Liver (tissue), 10 donors: ENCODE measurements around the gene RTN4R. TPM values are rescaled to one million over a fixed set of nuclear protein-coding genes. Genes with fewer than 3 reads are reported as not detected.

ENCODE experiments used
- DNase-seq: peaks from one replicate; pipeline ENCODE4 v3.0.0-alpha.2; 2017; ENCODE audit warnings: low spot score
- H3K27ac ChIP-seq, 2 donors: one replicate each; pipeline ENCODE4 v1.7.0; 2013; ENCODE audit warnings: inconsistent platforms in 2 of 2, low read length in 2 of 2, control low read depth in 1 of 2, low read depth in 1 of 2, mild to moderate bottlenecking in 1 of 2
- H3K27me3 ChIP-seq, 4 donors: one replicate each; pipeline versions ENCODE4 v1.6.1 to v1.7.0; 2013; ENCODE audit warnings: low read length in 3 of 4, inconsistent platforms in 1 of 4, mild to moderate bottlenecking in 1 of 4, moderate library complexity in 1 of 4; ENCODE audit not compliant: control insufficient read depth in 4 of 4, insufficient read depth in 4 of 4
- H3K36me3 ChIP-seq, 4 donors: one replicate each; pipeline versions ENCODE4 v1.6.1 to v1.7.0; 2013; ENCODE audit warnings: low read length in 3 of 4, mild to moderate bottlenecking in 3 of 4, low read depth in 1 of 4, moderate library complexity in 1 of 4; ENCODE audit not compliant: control insufficient read depth in 4 of 4, insufficient read depth in 3 of 4
- H3K4me1 ChIP-seq, 4 donors: one replicate each; pipeline versions ENCODE4 v1.6.1 to v1.7.0; 2013; ENCODE audit warnings: low read length in 3 of 4, mild to moderate bottlenecking in 3 of 4, moderate library complexity in 1 of 4; ENCODE audit not compliant: control insufficient read depth in 4 of 4, insufficient read depth in 4 of 4
- H3K4me3 ChIP-seq, 3 donors: one replicate each; pipeline versions ENCODE4 v1.6.1 to v1.7.0; 2013; ENCODE audit warnings: low read length in 3 of 3, control low read depth in 1 of 3, low read depth in 1 of 3, mild to moderate bottlenecking in 1 of 3
- H3K9ac ChIP-seq, 2 donors: one replicate each; pipeline ENCODE4 v1.7.0; 2013; ENCODE audit warnings: low read length in 2 of 2, mild to moderate bottlenecking in 2 of 2, moderate library complexity in 2 of 2, control low read depth in 1 of 2, low read depth in 1 of 2
- H3K9me3 ChIP-seq, 4 donors: one replicate each; pipeline versions ENCODE4 v1.6.1 to v1.7.0; 2013; ENCODE audit warnings: low read length in 3 of 4; ENCODE audit not compliant: control insufficient read depth in 4 of 4
- ATF3 ChIP-seq: IDR thresholded peaks from 2 replicates; pipeline ENCODE4 v1.6.1; 2016; ENCODE audit warnings: antibody characterized with exemption
- FOXA1 ChIP-seq: IDR thresholded peaks from 2 replicates; pipeline ENCODE4 v1.6.1; 2016; ENCODE audit warnings: antibody characterized with exemption
- FOXA2 ChIP-seq: IDR thresholded peaks from 2 replicates; pipeline ENCODE4 v1.6.1; 2016; ENCODE audit warnings: antibody characterized with exemption
- HNF4A ChIP-seq, 2 donors: conservative IDR thresholded peaks; 2 replicates each; pipeline ENCODE4 v1.6.1; 2016; ENCODE audit warnings: antibody characterized with exemption in 2 of 2, mild to moderate bottlenecking in 2 of 2
- JUND ChIP-seq, 2 donors: IDR thresholded peaks; 2 replicates each; pipeline ENCODE4 v1.6.1; 2016; ENCODE audit warnings: antibody characterized with exemption in 2 of 2
- NR2F2 ChIP-seq: IDR thresholded peaks from 2 replicates; pipeline ENCODE4 v1.6.1; 2016; ENCODE audit warnings: antibody characterized with exemption
- RAD21 ChIP-seq, 2 donors: IDR thresholded peaks; 2 replicates each; pipeline ENCODE4 v1.6.1; 2016; ENCODE audit warnings: antibody characterized with exemption in 2 of 2, mild to moderate bottlenecking in 2 of 2
- REST ChIP-seq: IDR thresholded peaks from 2 replicates; pipeline ENCODE4 v1.6.1; 2016; ENCODE audit warnings: antibody characterized with exemption, mild to moderate bottlenecking
- RXRA ChIP-seq, 2 donors: IDR thresholded peaks; 2 replicates each; pipeline ENCODE4 v1.6.1; 2017 to 2018; ENCODE audit warnings: antibody characterized with exemption in 2 of 2, mild to moderate bottlenecking in 1 of 2
- SP1 ChIP-seq: IDR thresholded peaks from 2 replicates; pipeline ENCODE4 v1.6.1; 2018; ENCODE audit warnings: antibody characterized with exemption, mild to moderate bottlenecking
- YY1 ChIP-seq: IDR thresholded peaks from 2 replicates; pipeline ENCODE4 v1.6.1; 2016; ENCODE audit warnings: antibody characterized with exemption, mild to moderate bottlenecking
- ZBTB33 ChIP-seq: IDR thresholded peaks from 2 replicates; pipeline ENCODE4 v1.6.1; 2016; ENCODE audit warnings: antibody characterized with exemption
- WGBS: extraction: QIAGEN DNeasy Blood & Tissue Kit; methylation state at CpG from one replicate; pipeline ENCODE4 v1.1.7; 2013; 5-methylcytosine and 5-hydroxymethylcytosine counted together
- polyA plus RNA-seq, 2 donors: library from polyadenylated mRNA; stranded (reverse) in 1 of 2; unstranded in 1 of 2; fragments of 200-250 nt in 1 of 2; fragments of >200 nt in 1 of 2; fragmentation: Nextera tagmentation in 1 of 2; extraction: Ambion mirVana in 1 of 2; gene quantifications; one replicate each; pipeline versions ENCODE4 v1.2.1 to v1.2.3, GENCODE V29; 2013 to 2015
- small RNA-seq: library from RNA; depleted of rRNA; stranded (forward); fragments of <200 nt; gene quantifications from one replicate; pipeline ENCODE3, GENCODE V24; 2014
- total RNA-seq, 2 donors: library from RNA; depleted of rRNA; stranded (reverse); fragments of >200 nt; gene quantifications; one replicate each; pipeline ENCODE4 v1.2.3, GENCODE V29; 2014
- donor health status: healthy.
- donor health status: healthy.
- donor health status: healthy.
- donor health status: healthy.
- donor health status: healthy.

Gene RTN4R
- total and polyA plus RNA-seq, 4 donors = 0.33 to 10.4 (median 1.1) TPM

GRCh38 chr22:20192293-20192971 is 75.7 kb downstream of the RTN4R start:
- no peak for DNase-seq

GRCh38 chr22:20191803-20192202 is 76.3 kb downstream of the RTN4R start:
- TF ChIP-seq JUND (IDR thresholded peaks at IDR 0.05) = no peak
- no peak for TF ChIP-seq HNF4A (conservative IDR thresholded peaks at IDR 0.05)
- TF ChIP-seq SP1 = no peak
- TF ChIP-seq RXRA (IDR thresholded peaks at IDR 0.05) = no peak
- TF ChIP-seq FOXA2 = no peak
- no peak for TF ChIP-seq RAD21 (IDR thresholded peaks at IDR 0.05)
- TF ChIP-seq YY1 = no peak
- no peak for TF ChIP-seq FOXA1
- TF ChIP-seq ZBTB33 = no peak
- Histone ChIP-seq H3K9me3 (no peaks in the 10 kb centered on the region), H3K27me3 (no peaks in the 10 kb centered on the region), H3K4me3 (no peak overlapping the region), H3K27ac (no peak overlapping the region), H3K36me3 (no peaks in the 10 kb centered on the region), H3K9ac (no peak overlapping the region), H3K4me1 (peaks cover 0 to 15% (median 12%) of the 10 kb centered on the region in 4 donors)
- WGBS = 87% methylated on average over 8 of the region's 8 CpGs
- no peak for DNase-seq

More at GRCh38 chr22:20192293-20192971, 75.7 kb downstream of the RTN4R start:
- no peaks in the 10 kb centered on the region for H3K36me3 ChIP-seq
- peaks cover under 1 to 11% (median 6%) of the 10 kb centered on the region in 4 donors for H3K4me1 ChIP-seq
- TF ChIP-seq HNF4A (conservative IDR thresholded peaks at IDR 0.05) (no peak), REST (no peak), ZBTB33 (no peak), ATF3 (no peak), RXRA (IDR thresholded peaks at IDR 0.05) (no peak), NR2F2 (no peak), YY1 (no peak), SP1 (no peak)
- no peaks in the 10 kb centered on the region for H3K27me3 ChIP-seq
- H3K4me3 ChIP-seq = no peak overlapping the region
- no peak overlapping the region for H3K27ac ChIP-seq
- no peaks in the 10 kb centered on the region for H3K9me3 ChIP-seq
- no peak overlapping the region for H3K9ac ChIP-seq
- WGBS = 92% methylated on average over 10 of the region's 10 CpGs

Small RNA genes lying within 50 kb of the gene (small RNA-seq; reads per million reads assigned to genes)
- not detected for gene MIR1286

Other genes with a start within 250 kb of the RTN4R start
- 100 to 1,000 TPM in 1 of 2 donors, 10 to 100 TPM in 1; 20.5 to 153 TPM for gene TANGO2, start 247.2 kb downstream of the RTN4R start, total RNA-seq
- 10 to 100 TPM; 10.8 to 11.7 TPM for gene TANGO2, start 247.2 kb downstream of the RTN4R start, polyA plus RNA-seq
- gene DGCR8, start 188.1 kb downstream of the RTN4R start, total RNA-seq = 10 to 100 TPM; 22.6 to 27.1 TPM
- gene DGCR8, start 188.1 kb downstream of the RTN4R start, polyA plus RNA-seq = 1 to 10 TPM; 7.9 to 9.0 TPM
- gene RANBP1, start 152.2 kb downstream of the RTN4R start, total RNA-seq = 100 to 1,000 TPM in 1 of 2 donors, 10 to 100 TPM in 1; 77.4 to 102 TPM
- 10 to 100 TPM; 62.3 to 98.1 TPM for gene RANBP1, start 152.2 kb downstream of the RTN4R start, polyA plus RNA-seq
- 10 to 100 TPM; 26.2 to 32.9 TPM for gene TRMT2A, start 151.1 kb downstream of the RTN4R start, total RNA-seq
- gene TRMT2A, start 151.1 kb downstream of the RTN4R start, polyA plus RNA-seq = 10 to 100 TPM; 19.9 to 24.1 TPM
- gene ZDHHC8, start 136.5 kb downstream of the RTN4R start, total RNA-seq = 1 to 10 TPM; 2.9 to 7.7 TPM
- gene ZDHHC8, start 136.5 kb downstream of the RTN4R start, polyA plus RNA-seq = 10 to 100 TPM in 1 of 2 donors, 1 to 10 TPM in 1; 5.8 to 11.8 TPM
- not detected for gene CCDC188, start 117.3 kb downstream of the RTN4R start, total RNA-seq
- gene CCDC188, start 117.3 kb downstream of the RTN4R start, polyA plus RNA-seq = not detected
- gene DGCR6L, start 51.7 kb upstream of the RTN4R start, total RNA-seq = 10 to 100 TPM; 40.7 to 58.8 TPM
- 100 to 1,000 TPM in 1 of 2 donors, 10 to 100 TPM in 1; 88.2 to 105 TPM for gene DGCR6L, start 51.7 kb upstream of the RTN4R start, polyA plus RNA-seq
- 1 to 10 TPM; 3.8 to 5.0 TPM for gene ZNF74, start 125.8 kb upstream of the RTN4R start, total RNA-seq
- 1 to 10 TPM in 1 of 2 donors, under 1 TPM in 1; 0.99 to 2.3 TPM for gene ZNF74, start 125.8 kb upstream of the RTN4R start, polyA plus RNA-seq
- 1 to 10 TPM; 1.7 to 2.0 TPM for gene SCARF2, start 169.5 kb upstream of the RTN4R start, total RNA-seq
- 1 to 10 TPM in 1 of 2 donors, under 1 TPM in 1; 0.15 to 1.7 TPM for gene SCARF2, start 169.5 kb upstream of the RTN4R start, polyA plus RNA-seq
- gene KLHL22, start 227.5 kb upstream of the RTN4R start, total RNA-seq = 10 to 100 TPM; 11.3 to 20.3 TPM
- gene KLHL22, start 227.5 kb upstream of the RTN4R start, polyA plus RNA-seq = 1 to 10 TPM; 2.0 to 6.1 TPM
- gene MED15, start 239.3 kb upstream of the RTN4R start, total RNA-seq = 10 to 100 TPM; 19.4 to 28.0 TPM
- gene MED15, start 239.3 kb upstream of the RTN4R start, polyA plus RNA-seq = 10 to 100 TPM in 1 of 2 donors, 1 to 10 TPM in 1; 9.7 to 12.9 TPM